OCI-M1 (cell line): Measurements from ENCODE around the gene OPN1MW3.
"Not testable (repeated sequence)": the region's sequence is repeated elsewhere in the genome, so short reads cannot be mapped to it uniquely, and the experiment has no call there.

Source experiments
- DNase-seq: peaks from one replicate; lab custom pipeline; 2025; lab: John Stamatoyannopoulos, UW

Gene OPN1MW3

GRCh38 chrX:154257282-154257681, at the start of gene OPN1MW3:
OPN1MW3 (plus strand) TSS chrX:154257582; CDS start chrX:154257620, 38 bp downstream.
- DNase-seq = not testable (repeated sequence)

GRCh38 chrX:154209670-154210418, 47.5 kb upstream of the OPN1MW3 start:
- DNase-seq = not testable (repeated sequence)

- not testable (repeated sequence) for DNase-seq
Measured at GRCh38 chrX:154211057-154211456, 46.3 kb upstream of the OPN1MW3 start.

DNA sequence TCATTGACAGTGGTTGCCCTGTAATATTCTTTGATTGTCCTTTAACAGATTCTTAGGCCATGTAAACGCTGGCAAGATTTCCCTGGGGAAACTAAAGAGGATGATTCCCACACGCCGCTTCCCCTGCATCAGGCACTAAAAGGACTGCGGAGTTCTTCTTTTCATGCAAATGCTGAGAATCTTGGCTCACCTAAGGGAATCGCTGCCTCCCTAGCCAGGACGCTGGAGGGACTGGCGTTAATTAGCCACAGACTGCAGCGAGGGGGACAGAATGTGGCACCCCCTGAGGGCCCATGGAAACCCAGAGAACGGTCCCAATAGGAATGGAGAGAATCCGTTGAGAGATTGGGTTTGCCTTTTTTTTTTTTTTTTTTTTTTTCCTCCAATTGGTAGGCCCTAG, 45.9 kb upstream of the OPN1MW3 start:
- not testable (repeated sequence) for DNase-seq

DNA sequence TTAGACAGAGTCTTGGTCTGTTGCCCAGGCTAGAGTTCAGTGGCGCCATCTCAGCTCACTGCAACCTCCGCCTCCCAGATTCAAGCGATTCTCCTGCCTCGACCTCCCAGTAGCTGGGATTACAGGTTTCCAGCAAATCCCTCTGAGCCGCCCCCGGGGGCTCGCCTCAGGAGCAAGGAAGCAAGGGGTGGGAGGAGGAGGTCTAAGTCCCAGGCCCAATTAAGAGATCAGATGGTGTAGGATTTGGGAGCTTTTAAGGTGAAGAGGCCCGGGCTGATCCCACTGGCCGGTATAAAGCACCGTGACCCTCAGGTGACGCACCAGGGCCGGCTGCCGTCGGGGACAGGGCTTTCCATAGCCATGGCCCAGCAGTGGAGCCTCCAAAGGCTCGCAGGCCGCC, 37.9 kb upstream of the OPN1MW3 start, which contains the start of gene OPN1MW2:
Gene OPN1MW2 (plus strand): TSS at position 301 of the 400 bp plus-strand sequence. CDS start 60 bp downstream, at position 361.
- DNase-seq = not testable (repeated sequence)

DNA sequence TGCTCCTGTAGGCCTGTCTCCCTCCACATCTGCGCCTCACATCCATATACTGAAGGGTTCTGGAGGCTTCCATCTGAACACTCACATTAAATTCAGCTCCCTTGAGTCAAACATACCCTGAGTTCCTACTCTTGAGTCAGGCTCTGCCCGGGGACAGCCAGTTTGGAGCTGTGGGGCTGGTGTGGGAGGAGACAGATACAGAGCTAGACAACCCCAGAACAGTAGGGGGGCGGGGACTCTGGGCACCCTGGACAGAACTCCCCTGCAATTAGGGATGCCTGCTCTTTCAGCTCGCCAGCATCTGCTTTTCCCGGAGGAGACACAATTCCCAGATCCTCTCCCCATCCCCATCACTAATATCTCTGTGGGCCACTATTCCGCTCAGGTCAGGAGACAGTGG, 32.1 kb upstream of the OPN1MW3 start:
- not testable (repeated sequence) for DNase-seq

- not testable (repeated sequence) for DNase-seq
Measured at GRCh38 chrX:154226706-154227105, 30.7 kb upstream of the OPN1MW3 start.

- DNase-seq = not testable (repeated sequence)
Measured at GRCh38 chrX:154231443-154231842, 25.9 kb upstream of the OPN1MW3 start.

DNA sequence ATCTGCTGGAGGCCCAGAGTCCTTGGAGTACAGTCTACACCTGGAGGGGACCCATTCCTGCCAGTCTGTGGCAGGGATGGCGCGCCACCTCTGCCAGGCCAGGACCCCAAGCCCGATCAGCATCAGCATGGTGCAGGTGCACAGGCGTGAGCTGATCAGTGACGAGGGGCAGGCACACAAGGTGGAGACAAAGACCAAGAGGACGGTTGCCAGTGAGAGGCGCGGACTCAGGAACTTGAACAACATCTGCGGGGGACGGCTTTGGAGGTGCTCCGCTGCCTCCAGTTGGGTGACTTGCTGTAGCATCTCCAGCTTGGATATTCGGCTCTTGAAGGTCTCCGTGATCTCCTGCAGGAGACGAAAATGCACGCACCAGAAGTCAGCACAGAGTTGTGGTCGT, 23.8 kb upstream of the OPN1MW3 start:
- not testable (repeated sequence) for DNase-seq

DNA sequence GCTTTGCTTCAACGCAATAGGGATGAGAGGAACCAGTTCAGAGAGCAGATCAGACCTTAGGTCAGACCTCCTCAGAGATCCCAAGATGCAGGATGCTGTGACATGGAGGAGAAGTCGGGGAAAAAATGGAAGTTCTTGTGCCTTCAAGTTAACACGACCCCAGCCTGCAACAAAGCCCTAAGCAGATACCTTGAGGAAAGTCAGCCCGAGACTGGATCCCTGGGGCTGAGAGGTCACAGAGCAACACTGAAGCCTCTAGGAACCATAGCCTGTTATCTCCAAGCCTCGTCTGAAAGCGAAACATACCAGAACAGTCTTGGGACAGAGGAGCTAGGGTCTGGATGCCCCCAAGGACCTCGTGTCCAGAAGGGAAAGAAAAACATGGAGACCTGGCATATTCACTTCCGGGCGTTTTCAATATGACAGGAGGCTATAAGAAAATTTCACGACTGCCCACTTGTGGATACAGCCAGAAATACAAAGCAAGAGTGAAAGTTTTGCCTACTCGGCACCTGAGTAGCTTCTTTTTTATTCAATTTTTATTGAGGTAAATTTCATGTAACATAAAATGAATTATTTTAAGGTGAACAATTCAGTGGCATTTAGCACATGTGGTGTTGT, 18.3 kb upstream of the OPN1MW3 start:
- DNase-seq = not testable (repeated sequence)

- not testable (repeated sequence) for DNase-seq
Measured at GRCh38 chrX:154239982-154240503, 17.3 kb upstream of the OPN1MW3 start.

GRCh38 chrX:154247377-154248045, 9.9 kb upstream of the OPN1MW3 start:
- DNase-seq = not testable (repeated sequence)

- not testable (repeated sequence) for DNase-seq
Measured at GRCh38 chrX:154248076-154248475, 9.3 kb upstream of the OPN1MW3 start.

- not testable (repeated sequence) for DNase-seq
Measured at GRCh38 chrX:154258711-154259110, 1.3 kb downstream of the OPN1MW3 start.

- DNase-seq = not testable (repeated sequence)
Measured at GRCh38 chrX:154263072-154263471, 5.7 kb downstream of the OPN1MW3 start.

DNA sequence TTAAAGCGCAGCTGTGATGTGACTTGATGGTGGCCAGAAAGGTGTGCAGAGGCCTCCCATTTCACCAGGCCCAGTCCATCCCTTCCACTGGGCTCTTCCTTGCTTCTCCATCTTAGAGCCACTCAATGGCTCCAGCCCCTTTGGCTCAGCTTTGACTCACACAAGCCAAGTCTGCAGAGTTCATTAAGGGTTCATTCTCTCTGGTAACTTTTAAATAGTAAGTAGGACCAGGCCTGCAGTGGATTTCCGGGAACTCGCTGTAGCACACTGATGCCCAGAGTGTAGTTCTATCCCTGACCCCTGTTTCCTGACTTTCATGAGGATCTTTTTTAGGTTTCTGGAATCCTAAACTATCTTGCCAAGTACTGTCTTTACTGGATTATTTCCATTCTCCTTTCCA, 11.9 kb downstream of the OPN1MW3 start:
- DNase-seq = not testable (repeated sequence)

- not testable (repeated sequence) for DNase-seq
Measured at GRCh38 chrX:154284489-154285338, 27.3 kb downstream of the OPN1MW3 start.

GRCh38 chrX:154286406-154286805, 29.0 kb downstream of the OPN1MW3 start:
- DNase-seq = not testable (repeated sequence)

GRCh38 chrX:154294791-154295574, 37.6 kb downstream of the OPN1MW3 start, which contains the start of gene TEX28:
TEX28 (minus strand) TSS chrX:154295124; CDS start chrX:154292117, 3,007 bp downstream.
- no peak for DNase-seq

DNA sequence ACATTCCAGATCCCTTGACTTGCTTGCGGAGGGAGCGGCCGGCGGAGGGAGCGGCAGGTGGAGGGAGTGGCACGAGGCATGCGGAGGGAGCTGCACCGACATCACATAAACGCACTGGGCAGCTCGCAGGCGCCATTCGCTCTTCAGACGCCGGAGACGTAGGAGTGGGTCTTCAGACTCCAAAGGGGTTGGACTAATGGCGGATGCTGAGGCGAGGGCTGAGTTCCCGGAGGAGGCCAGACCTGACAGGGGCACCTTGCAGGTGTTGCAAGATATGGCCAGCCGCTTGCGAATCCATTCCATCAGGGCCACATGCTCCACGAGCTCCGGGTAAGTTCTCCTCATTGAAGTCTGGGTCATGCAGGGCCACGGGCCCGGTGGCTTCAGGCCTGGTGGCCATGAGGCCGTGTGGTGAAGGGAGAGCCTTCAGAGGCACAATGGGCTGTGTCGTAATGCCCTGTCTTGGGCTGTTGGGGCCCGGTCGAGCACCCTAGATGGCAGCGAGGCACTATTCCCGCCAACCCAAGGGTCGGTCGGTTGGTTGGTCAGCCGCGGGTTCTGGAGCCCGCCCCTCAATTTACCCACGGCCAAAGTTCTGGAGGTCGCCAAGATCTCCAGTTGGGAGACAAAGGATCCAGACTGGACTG, 38.4 kb downstream of the OPN1MW3 start, which contains the start of gene TKTL1:
Gene TKTL1 (plus strand): TSS at position 132 of the 647 bp plus-strand sequence. CDS start 65 bp downstream, at position 197.
- DNase-seq = no peak
